Natural killer cell treated with Interleukin-12 subunit alpha and Interleukin-12 subunit beta and Interleukin-15 and Interleukin-18, amount 100 ng/mL, for 72 hours (primary cell): ENCODE results near the gene PTPRE. TPM values are rescaled to one million over a fixed set of nuclear protein-coding genes. Genes with fewer than 3 reads are reported as not detected.
A peak's percentile ranks its signal among the peaks of the same experiment; 100 is the strongest.

ENCODE experiments used
- ATAC-seq, 2 donors: fragments of 150-1000 bp; cut with Tn5 transposase in 1 of 2; sonication (Bioruptor Pico), chemical (Tn5 transposase) in 1 of 2; 2 replicates each; pipeline ENCODE4 v1.10.0; 2021
- DNase-seq: peaks from one replicate; pipeline ENCODE4 v3.0.0; 2022; ENCODE audit warnings: low spot score
- H3K27ac Mint-ChIP-seq, 2 donors: 1 replicate in 1 of 2; 2 replicates in 1 of 2; pipeline ENCODE4 v1.8.0; 2022; ENCODE audit warnings: mixed read lengths in 2 of 2, mild to moderate bottlenecking in 1 of 2, moderate library complexity in 1 of 2
- H3K27me3 Mint-ChIP-seq, 2 donors: 1 replicate in 1 of 2; 2 replicates in 1 of 2; pipeline ENCODE4 v1.8.0; 2022; ENCODE audit warnings: mixed read lengths in 2 of 2
- H3K36me3 Mint-ChIP-seq: one replicate; pipeline ENCODE4 v1.8.0; 2022; ENCODE audit warnings: mixed read lengths
- H3K4me1 Mint-ChIP-seq, 2 donors: 1 replicate in 1 of 2; 2 replicates in 1 of 2; pipeline ENCODE4 v1.8.0; 2022; ENCODE audit warnings: low read depth in 2 of 2, mixed read lengths in 2 of 2, mild to moderate bottlenecking in 1 of 2
- H3K4me3 Mint-ChIP-seq: one replicate; pipeline ENCODE4 v1.8.0; 2022; ENCODE audit warnings: mixed read lengths
- H3K9me3 Mint-ChIP-seq: 2 replicates; pipeline ENCODE4 v1.8.0; 2022; ENCODE audit warnings: mixed read lengths
- total RNA-seq, 2 donors: library from RNA; stranded (reverse); gene quantifications; one replicate each; pipeline ENCODE4 v1.2.3, GENCODE V29; 2022

The PTPRE gene
- total RNA-seq, 2 donors from 2014 or later, result 65.1 to 147 TPM

DNA sequence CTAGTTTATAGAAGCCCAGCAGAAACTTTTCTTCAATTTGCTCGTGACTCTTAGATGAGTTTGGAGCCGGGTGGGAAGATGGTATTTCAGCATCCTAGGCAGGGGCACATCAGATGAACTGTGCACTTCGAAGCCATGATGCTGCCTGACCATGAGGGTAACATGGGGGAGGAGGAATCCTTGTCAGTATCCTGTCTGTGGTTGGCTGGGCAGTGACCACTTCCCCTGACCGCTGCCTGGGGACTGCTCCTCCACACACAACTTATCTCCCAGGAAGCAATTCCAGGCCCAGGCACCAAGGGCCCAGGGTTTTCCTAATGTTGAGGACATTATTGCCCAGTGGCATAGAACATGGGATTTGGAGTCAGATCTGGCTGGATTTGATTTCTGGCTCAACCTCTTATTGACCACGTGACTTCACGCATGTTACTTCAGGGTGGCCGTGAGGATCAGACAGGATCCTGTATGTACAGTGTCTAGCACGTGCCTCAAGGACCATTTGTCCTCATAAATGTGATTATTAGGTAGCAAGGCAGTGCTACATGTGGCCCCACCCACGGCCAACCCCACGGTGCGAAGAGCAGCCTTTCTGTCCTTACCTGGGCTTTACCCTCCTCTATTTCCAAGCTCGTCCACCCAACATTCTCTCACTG is 65.2 kb downstream of the PTPRE start:
- Mint-ChIP-seq H3K9me3 (no peaks in the 10 kb centered on the region), H3K4me3 (no peak overlapping the region), H3K36me3 (no peaks in the 10 kb centered on the region), H3K4me1 (peaks cover 14 to 41% of the 10 kb centered on the region in 2 donors), H3K27ac (peak overlapping the region in 1 of 2 donors; percentile 16), H3K27me3 (peaks cover 0 to 16% of the 10 kb centered on the region in 2 donors)
- no peak for ATAC-seq
- no peak for DNase-seq

GRCh38 chr10:127972751-127973357 is 66.0 kb downstream of the PTPRE start:
- Mint-ChIP-seq H3K27ac (peak overlapping the region in 1 of 2 donors; percentile 78), H3K4me1 (peaks cover 16 to 43% of the 10 kb centered on the region in 2 donors), H3K9me3 (no peaks in the 10 kb centered on the region), H3K27me3 (peaks cover 0 to 16% of the 10 kb centered on the region in 2 donors), H3K4me3 (no peak overlapping the region), H3K36me3 (no peaks in the 10 kb centered on the region)
- ATAC-seq (no peak), DNase-seq (no peak)

DNA sequence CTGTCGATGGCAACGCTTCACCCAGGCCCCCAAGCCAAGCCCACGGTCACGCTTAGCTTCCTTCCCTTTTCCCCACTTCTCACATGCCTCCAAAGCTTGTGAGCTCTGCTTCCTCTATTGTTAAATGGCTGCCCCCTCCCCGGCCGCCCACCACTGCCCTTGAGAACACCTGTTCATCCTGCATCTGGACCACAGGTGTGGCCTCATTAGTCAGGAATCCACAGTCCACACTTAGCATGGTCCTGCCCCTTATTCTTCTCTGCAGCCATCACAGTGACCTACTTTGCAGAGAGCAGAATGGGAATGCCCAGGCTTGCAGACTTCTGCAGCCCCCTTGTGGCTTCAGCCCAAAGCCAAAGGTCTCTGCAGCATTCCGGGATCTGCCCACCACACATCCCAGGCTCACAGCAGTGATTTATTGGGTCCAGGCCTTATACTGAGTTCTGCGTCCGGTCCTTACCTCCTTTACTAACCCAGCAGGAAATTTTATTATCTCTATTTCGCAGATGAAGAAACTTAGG is 66.9 kb downstream of the PTPRE start:
- peaks cover 0 to 16% of the 10 kb centered on the region in 2 donors for H3K27me3 Mint-ChIP-seq
- no peak for DNase-seq

DNA sequence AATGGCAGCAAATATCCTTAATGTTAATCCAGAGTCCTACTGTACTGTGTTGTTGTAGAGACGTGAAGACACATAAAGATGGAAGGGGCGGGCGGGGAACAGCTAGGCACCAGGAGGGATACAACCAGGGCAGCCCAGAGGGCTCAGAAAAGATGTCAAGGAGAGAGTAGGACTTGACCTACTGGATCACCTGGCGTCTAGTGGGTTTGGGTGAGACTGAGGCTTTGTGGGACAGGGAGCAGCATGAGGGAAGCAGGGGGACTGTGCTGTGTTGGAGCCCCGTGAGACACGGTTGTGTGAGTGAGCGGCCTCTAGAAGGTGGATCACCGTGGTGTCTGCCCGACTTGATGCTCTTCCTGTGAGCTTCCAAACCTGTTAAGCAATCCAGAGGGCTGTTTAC is 68.0 kb downstream of the PTPRE start:
- peak overlapping the region in 1 of 2 donors; percentile 78 for H3K27ac Mint-ChIP-seq
- H3K27me3 Mint-ChIP-seq, result peaks cover 0 to 16% of the 10 kb centered on the region in 2 donors
- H3K4me1 Mint-ChIP-seq, result peaks cover 17 to 44% of the 10 kb centered on the region in 2 donors
- DNase-seq (no peak), ATAC-seq (no peak)
- no peak overlapping the region for H3K4me3 Mint-ChIP-seq
- H3K9me3 Mint-ChIP-seq, result no peaks in the 10 kb centered on the region
- H3K36me3 Mint-ChIP-seq, result no peaks in the 10 kb centered on the region

More for the DNA sequence above, 66.9 kb downstream of the PTPRE start:
- ATAC-seq, result no peak
- peaks cover 12 to 39% of the 10 kb centered on the region in 2 donors for H3K4me1 Mint-ChIP-seq
- no peaks in the 10 kb centered on the region for H3K36me3 Mint-ChIP-seq
- H3K9me3 Mint-ChIP-seq, result no peaks in the 10 kb centered on the region
- no peak overlapping the region for H3K4me3 Mint-ChIP-seq
- H3K27ac Mint-ChIP-seq, result peak overlapping the region in 1 of 2 donors; percentile 78

GRCh38 chr10:127976286-127976685 is 69.4 kb downstream of the PTPRE start:
- no peak for DNase-seq
- H3K4me1 Mint-ChIP-seq, result peaks cover 17 to 41% of the 10 kb centered on the region in 2 donors
- H3K27me3 Mint-ChIP-seq, result peaks cover 0 to 16% of the 10 kb centered on the region in 2 donors
- ATAC-seq, result no peak
- no peaks in the 10 kb centered on the region for H3K9me3 Mint-ChIP-seq
- H3K36me3 Mint-ChIP-seq, result no peaks in the 10 kb centered on the region
- H3K27ac Mint-ChIP-seq, result peak overlapping the region; percentile 50 to 91
- H3K4me3 Mint-ChIP-seq, result no peak overlapping the region

GRCh38 chr10:127976701-127977356 is 69.9 kb downstream of the PTPRE start:
- peak overlapping the region; percentile 59 for H3K4me3 Mint-ChIP-seq
- ATAC-seq, result no peak

DNA sequence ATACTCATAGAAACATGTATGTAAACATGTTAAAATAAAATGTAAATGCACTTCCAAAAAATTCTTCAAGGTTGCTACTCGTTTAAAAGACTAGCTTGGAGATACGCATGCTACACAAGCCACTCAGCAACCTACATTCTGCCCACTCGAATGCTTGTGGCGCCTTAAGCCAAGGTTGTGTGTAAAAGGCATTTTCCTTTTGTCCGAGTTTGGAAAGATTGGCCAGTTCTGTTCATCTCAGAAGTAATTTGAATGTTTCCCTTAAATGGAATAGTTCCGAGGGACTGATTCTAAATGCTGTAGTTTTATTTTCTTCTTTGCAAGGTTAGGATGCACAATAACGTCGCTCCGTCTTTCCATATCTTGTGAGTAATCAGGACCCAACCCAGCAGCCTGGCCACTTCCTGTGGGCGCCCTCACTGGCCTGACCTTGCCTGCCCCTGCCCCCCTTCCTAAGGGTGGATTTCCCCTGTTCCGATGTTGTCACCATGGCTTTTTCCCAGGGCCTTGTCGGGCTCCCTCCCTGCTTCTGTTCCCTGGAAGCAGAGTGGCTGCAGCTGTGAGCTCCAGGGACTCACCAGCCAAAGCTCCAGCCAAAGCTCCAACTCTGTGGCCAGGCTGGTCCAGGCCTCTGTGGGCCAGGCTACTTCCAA is 70.6 kb downstream of the PTPRE start:
- H3K36me3 Mint-ChIP-seq, result no peaks in the 10 kb centered on the region
- ATAC-seq (peak; percentile 90 to 92), DNase-seq (peak; percentile 83)
- peaks cover 0 to 16% of the 10 kb centered on the region in 2 donors for H3K27me3 Mint-ChIP-seq
- peak overlapping the region; percentile 59 for H3K4me3 Mint-ChIP-seq
- H3K4me1 Mint-ChIP-seq, result peaks cover 17 to 45% of the 10 kb centered on the region in 2 donors
- H3K27ac Mint-ChIP-seq, result peak overlapping the region; percentile 50 to 91
- H3K9me3 Mint-ChIP-seq, result no peaks in the 10 kb centered on the region

More at GRCh38 chr10:127976701-127977356, 69.9 kb downstream of the PTPRE start:
- Mint-ChIP-seq H3K4me1 (peaks cover 17 to 43% of the 10 kb centered on the region in 2 donors), H3K27ac (peak overlapping the region; percentile 50 to 91), H3K27me3 (peaks cover 0 to 16% of the 10 kb centered on the region in 2 donors), H3K9me3 (no peaks in the 10 kb centered on the region), H3K36me3 (no peaks in the 10 kb centered on the region)
- no peak for DNase-seq

DNA sequence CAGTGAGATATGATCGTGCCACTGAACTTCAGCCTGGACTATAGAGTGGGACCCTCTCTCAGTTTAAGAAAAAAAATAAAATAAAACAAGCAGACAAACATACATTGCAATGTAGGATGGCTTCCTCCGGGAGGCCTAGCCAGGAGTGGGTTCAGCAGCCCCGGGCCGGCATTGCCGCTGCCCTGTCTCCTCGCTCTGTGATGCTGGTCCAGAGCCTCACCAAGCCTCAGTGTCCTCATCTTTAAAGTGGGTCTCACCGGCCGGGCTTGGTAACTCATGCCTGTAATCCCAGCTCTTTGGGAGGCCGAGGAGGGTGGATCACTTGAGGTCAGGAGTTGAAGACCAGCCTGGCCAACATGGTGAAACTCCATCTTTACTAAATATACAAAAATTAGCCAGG is 71.6 kb downstream of the PTPRE start:
- H3K4me3 Mint-ChIP-seq, result no peak overlapping the region
- no peaks in the 10 kb centered on the region for H3K9me3 Mint-ChIP-seq
- no peaks in the 10 kb centered on the region for H3K36me3 Mint-ChIP-seq
- peaks cover 0 to 16% of the 10 kb centered on the region in 2 donors for H3K27me3 Mint-ChIP-seq
- DNase-seq (no peak), ATAC-seq (no peak)
- H3K4me1 Mint-ChIP-seq, result peaks cover 24 to 44% of the 10 kb centered on the region in 2 donors
- H3K27ac Mint-ChIP-seq, result peak overlapping the region; percentile 50 to 91

- Mint-ChIP-seq H3K4me1 (peaks cover 29 to 41% of the 10 kb centered on the region in 2 donors), H3K27me3 (peaks cover 0 to 10% of the 10 kb centered on the region in 2 donors), H3K27ac (peak overlapping the region; percentile 21 to 73), H3K9me3 (no peaks in the 10 kb centered on the region), H3K4me3 (peak overlapping the region; percentile 45), H3K36me3 (no peaks in the 10 kb centered on the region)
- no peak for DNase-seq
- peak in 1 of 2 donors; percentile 49 for ATAC-seq
Observed at GRCh38 chr10:127979045-127979444, 72.1 kb downstream of the PTPRE start.

GRCh38 chr10:127979566-127979965 is 72.7 kb downstream of the PTPRE start:
- Mint-ChIP-seq H3K27ac (peak overlapping the region; percentile 21 to 73), H3K27me3 (peaks cover under 1 to 5% of the 10 kb centered on the region in 2 donors), H3K4me1 (peaks cover 33 to 40% of the 10 kb centered on the region in 2 donors), H3K4me3 (no peak overlapping the region), H3K9me3 (peaks cover under 1% of the 10 kb centered on the region), H3K36me3 (peaks cover 2% of the 10 kb centered on the region)
- ATAC-seq (no peak), DNase-seq (no peak)

GRCh38 chr10:127980898-127981297 is 74.0 kb downstream of the PTPRE start:
- peaks cover 0 to 2% of the 10 kb centered on the region in 2 donors for H3K27me3 Mint-ChIP-seq
- H3K4me1 Mint-ChIP-seq, result peaks cover 41 to 46% of the 10 kb centered on the region in 2 donors
- DNase-seq, result no peak
- no peak for ATAC-seq
- peak overlapping the region in 1 of 2 donors; percentile 79 for H3K27ac Mint-ChIP-seq
- peaks cover 2% of the 10 kb centered on the region for H3K9me3 Mint-ChIP-seq
- peaks cover 6% of the 10 kb centered on the region for H3K36me3 Mint-ChIP-seq
- no peak overlapping the region for H3K4me3 Mint-ChIP-seq

GRCh38 chr10:127982601-127983000 is 75.7 kb downstream of the PTPRE start:
- peaks cover 44 to 51% of the 10 kb centered on the region in 2 donors for H3K4me1 Mint-ChIP-seq
- peaks cover 6% of the 10 kb centered on the region for H3K36me3 Mint-ChIP-seq
- peak overlapping the region in 1 of 2 donors; percentile 88 for H3K27ac Mint-ChIP-seq
- H3K4me3 Mint-ChIP-seq, result no peak overlapping the region
- ATAC-seq (no peak), DNase-seq (no peak)
- peaks cover 0 to 2% of the 10 kb centered on the region in 2 donors for H3K27me3 Mint-ChIP-seq
- peaks cover 2% of the 10 kb centered on the region for H3K9me3 Mint-ChIP-seq
